Progenitor cell of endocrine pancreas (in vitro differentiated cells): ENCODE data around the gene CPE. TPM values are rescaled to one million over a fixed set of nuclear protein-coding genes. Genes with fewer than 3 reads are reported as not detected.
A peak's percentile ranks its signal among the peaks of the same experiment; 100 is the strongest.

Experiments
- DNase-seq: peaks from one replicate; pipeline ENCODE4 v3.0.0; 2021; ENCODE audit warnings: low spot score; ENCODE audit not compliant: unreplicated experiment
- H3K27ac Mint-ChIP-seq: 2 replicates; pipeline ENCODE4 v1.8.0; 2021; ENCODE audit warnings: mild to moderate bottlenecking, moderate library complexity, mixed read lengths
- H3K27me3 Mint-ChIP-seq: 2 replicates; pipeline ENCODE4 v1.8.0; 2021; ENCODE audit warnings: mixed read lengths
- H3K36me3 Mint-ChIP-seq: 2 replicates; pipeline ENCODE4 v1.8.0; 2022; ENCODE audit warnings: mixed read lengths; ENCODE audit not compliant: insufficient read depth
- H3K4me1 Mint-ChIP-seq: 2 replicates; pipeline ENCODE4 v1.8.0; 2021; ENCODE audit warnings: low read depth, mixed read lengths
- H3K4me3 Mint-ChIP-seq: 2 replicates; pipeline ENCODE4 v1.8.0; 2021; ENCODE audit warnings: low read depth, mild to moderate bottlenecking, moderate library complexity, mixed read lengths
- H3K9me3 Mint-ChIP-seq: 2 replicates; pipeline ENCODE4 v1.8.0; 2021; ENCODE audit warnings: low read depth, mixed read lengths
- total RNA-seq: library from RNA; stranded (reverse); gene quantifications from 2 replicates; pipeline ENCODE4 v1.2.1, GENCODE V29; 2021
- TF ChIP-seq, protein P1 (sequence below): fragments of 200-600 bp; sonication (generic); IDR thresholded peaks from one replicate; pipeline ENCODE4 v1.5.0; 2021; ENCODE audit warnings: antibody characterized with exemption, mild to moderate bottlenecking; ENCODE audit not compliant: unreplicated experiment

CPE gene
- total RNA-seq, 1 donor from 2014 or later, result 129 TPM

DNA sequence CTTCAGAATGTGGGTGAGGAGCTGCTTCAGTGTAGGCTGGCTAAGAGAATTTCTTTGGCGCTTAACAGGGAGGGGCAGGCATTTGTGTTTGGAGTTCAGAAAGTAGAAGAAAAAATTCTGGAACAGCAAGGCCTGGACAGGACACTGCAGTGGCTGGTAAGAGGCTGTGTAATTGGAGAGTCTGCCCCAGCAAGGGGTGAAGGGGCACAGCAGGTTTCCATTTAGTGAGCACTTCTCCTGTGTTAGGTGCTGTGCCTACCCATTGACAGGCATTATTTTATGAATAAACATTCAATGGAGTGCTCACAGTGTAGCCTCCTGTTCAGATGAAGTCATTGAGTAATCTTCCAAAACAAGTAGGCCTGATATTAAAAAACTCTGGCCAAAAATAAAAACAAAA lies 10.7 kb upstream of the CPE start:
- no peak overlapping the region for H3K4me3 Mint-ChIP-seq
- no peaks in the 10 kb centered on the region for H3K36me3 Mint-ChIP-seq
- no peaks in the 10 kb centered on the region for H3K4me1 Mint-ChIP-seq
- H3K9me3 Mint-ChIP-seq, result no peaks in the 10 kb centered on the region
- TF ChIP-seq, protein P1, sequence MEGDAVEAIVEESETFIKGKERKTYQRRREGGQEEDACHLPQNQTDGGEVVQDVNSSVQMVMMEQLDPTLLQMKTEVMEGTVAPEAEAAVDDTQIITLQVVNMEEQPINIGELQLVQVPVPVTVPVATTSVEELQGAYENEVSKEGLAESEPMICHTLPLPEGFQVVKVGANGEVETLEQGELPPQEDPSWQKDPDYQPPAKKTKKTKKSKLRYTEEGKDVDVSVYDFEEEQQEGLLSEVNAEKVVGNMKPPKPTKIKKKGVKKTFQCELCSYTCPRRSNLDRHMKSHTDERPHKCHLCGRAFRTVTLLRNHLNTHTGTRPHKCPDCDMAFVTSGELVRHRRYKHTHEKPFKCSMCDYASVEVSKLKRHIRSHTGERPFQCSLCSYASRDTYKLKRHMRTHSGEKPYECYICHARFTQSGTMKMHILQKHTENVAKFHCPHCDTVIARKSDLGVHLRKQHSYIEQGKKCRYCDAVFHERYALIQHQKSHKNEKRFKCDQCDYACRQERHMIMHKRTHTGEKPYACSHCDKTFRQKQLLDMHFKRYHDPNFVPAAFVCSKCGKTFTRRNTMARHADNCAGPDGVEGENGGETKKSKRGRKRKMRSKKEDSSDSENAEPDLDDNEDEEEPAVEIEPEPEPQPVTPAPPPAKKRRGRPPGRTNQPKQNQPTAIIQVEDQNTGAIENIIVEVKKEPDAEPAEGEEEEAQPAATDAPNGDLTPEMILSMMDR, result no peak
- no peak overlapping the region for H3K27ac Mint-ChIP-seq
- DNase-seq, result no peak
- no peaks in the 10 kb centered on the region for H3K27me3 Mint-ChIP-seq

DNA sequence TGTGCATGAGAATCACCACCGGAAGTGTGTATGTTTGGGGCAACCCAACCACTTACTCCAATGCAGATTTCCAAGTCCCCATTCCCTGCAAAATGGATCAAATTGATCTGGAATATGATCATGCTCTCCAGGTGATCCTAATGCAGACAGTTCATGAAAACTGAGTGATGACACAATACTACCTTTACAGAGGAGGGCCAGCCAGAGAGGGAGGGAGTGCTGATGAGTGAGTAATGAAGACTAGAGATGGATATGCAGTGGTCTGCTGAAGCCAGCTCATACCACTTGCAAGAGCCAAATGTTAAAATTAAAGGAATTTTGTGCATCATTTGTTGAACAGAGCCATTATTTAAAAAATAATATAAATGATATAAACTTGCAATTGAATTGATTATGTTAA lies 10.2 kb upstream of the CPE start:
- Mint-ChIP-seq H3K9me3 (no peaks in the 10 kb centered on the region), H3K36me3 (no peaks in the 10 kb centered on the region), H3K27ac (no peak overlapping the region), H3K4me3 (no peak overlapping the region), H3K4me1 (no peaks in the 10 kb centered on the region), H3K27me3 (no peaks in the 10 kb centered on the region)
- TF ChIP-seq, protein P1, result no peak
- no peak for DNase-seq

- Mint-ChIP-seq H3K36me3 (no peaks in the 10 kb centered on the region), H3K9me3 (no peaks in the 10 kb centered on the region), H3K4me3 (no peak overlapping the region), H3K27me3 (no peaks in the 10 kb centered on the region), H3K27ac (no peak overlapping the region), H3K4me1 (no peaks in the 10 kb centered on the region)
- TF ChIP-seq, protein P1, result no peak
- no peak for DNase-seq
Observed at GRCh38 chr4:165369522-165369921, 9.3 kb upstream of the CPE start.

GRCh38 chr4:165370530-165370929 lies 8.3 kb upstream of the CPE start:
- Mint-ChIP-seq H3K27me3 (peaks cover 4% of the 10 kb centered on the region), H3K4me3 (no peak overlapping the region), H3K9me3 (no peaks in the 10 kb centered on the region), H3K36me3 (no peaks in the 10 kb centered on the region), H3K4me1 (no peaks in the 10 kb centered on the region), H3K27ac (no peak overlapping the region)
- no peak for DNase-seq
- TF ChIP-seq, protein P1, result no peak

- H3K4me3 Mint-ChIP-seq, result no peak overlapping the region
- peaks cover 8% of the 10 kb centered on the region for H3K27me3 Mint-ChIP-seq
- H3K36me3 Mint-ChIP-seq, result no peaks in the 10 kb centered on the region
- no peak overlapping the region for H3K27ac Mint-ChIP-seq
- no peak for DNase-seq
- peaks cover 9% of the 10 kb centered on the region for H3K4me1 Mint-ChIP-seq
- TF ChIP-seq, protein P1, result no peak
- H3K9me3 Mint-ChIP-seq, result no peaks in the 10 kb centered on the region
Observed at GRCh38 chr4:165375465-165375864, 3.3 kb upstream of the CPE start.

DNA sequence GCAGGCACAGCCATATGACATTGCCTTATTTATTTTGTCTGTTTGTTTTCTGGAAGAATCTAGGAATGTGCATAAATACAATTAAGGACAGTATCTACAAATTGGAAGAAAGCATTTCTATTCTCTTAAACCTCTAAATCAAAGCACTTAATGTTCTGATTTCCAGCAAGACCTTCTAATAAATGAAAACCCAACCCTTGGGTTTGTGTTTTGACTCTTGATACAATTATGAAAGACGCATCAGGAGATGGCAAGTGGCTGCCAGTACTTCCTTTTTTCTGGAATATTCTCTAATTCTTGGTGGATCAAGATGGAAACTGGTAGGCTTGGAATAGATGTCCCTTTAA lies 437 bp upstream of the CPE start:
- DNase-seq, result no peak
- TF ChIP-seq, protein P1, result no peak
- Mint-ChIP-seq H3K27ac (no peak overlapping the region), H3K9me3 (no peaks in the 10 kb centered on the region), H3K36me3 (no peaks in the 10 kb centered on the region), H3K27me3 (peaks cover 8% of the 10 kb centered on the region), H3K4me1 (peaks cover 15% of the 10 kb centered on the region), H3K4me3 (peak overlapping the region; percentile 79)
